DMS53 treated with DMSO at 0.1 percent for 48 hours (cell line): Measurements from ENCODE around the gene NOC2L.
A peak's percentile ranks its signal among the peaks of the same experiment; 100 is the strongest.

Experiments used
- DNase-seq: peaks from one replicate; lab custom pipeline; 2025; ENCODE audit not compliant: unreplicated experiment; lab: John Stamatoyannopoulos, UW

The NOC2L gene

DNA sequence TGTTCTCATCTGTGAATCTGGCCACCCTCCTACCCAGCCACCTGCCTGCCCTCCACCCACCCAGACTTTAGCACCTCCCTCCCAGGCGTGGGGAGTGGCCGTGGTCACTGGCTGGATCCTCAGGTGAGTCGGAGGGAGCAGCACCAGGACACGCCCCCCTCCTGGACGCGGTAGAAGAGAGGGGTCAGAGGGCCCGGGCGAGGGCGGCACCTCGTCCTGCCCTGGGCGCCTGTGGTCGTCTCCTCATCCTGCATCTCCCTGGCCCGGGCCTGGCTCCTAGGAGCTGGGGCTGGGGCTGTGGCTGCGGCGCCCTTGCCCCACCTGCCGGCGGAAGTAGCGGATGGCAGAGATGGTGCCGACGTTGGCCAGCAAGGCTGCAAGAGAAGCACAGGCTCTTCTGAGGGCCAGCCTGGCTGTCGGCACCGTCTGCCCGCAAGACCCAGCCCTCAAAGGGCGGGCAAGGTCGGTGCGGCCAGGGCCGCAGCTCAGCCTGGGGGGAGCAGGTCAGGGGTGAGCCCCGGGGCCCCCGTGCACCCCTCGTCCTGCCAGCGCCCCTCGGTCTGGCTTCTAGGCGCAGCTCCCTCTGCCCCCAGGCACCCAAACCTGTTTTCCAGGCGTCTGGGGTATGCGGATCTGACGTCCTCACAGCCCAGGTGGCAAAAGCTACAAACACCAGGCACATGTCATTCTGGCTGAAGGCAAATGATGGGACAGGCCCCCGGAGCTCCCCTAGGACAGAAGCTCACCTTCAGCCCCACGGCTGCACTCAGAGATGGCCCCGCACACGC lies 17.0 kb upstream of the NOC2L start:
- DNase-seq: peak; percentile 70

DNA sequence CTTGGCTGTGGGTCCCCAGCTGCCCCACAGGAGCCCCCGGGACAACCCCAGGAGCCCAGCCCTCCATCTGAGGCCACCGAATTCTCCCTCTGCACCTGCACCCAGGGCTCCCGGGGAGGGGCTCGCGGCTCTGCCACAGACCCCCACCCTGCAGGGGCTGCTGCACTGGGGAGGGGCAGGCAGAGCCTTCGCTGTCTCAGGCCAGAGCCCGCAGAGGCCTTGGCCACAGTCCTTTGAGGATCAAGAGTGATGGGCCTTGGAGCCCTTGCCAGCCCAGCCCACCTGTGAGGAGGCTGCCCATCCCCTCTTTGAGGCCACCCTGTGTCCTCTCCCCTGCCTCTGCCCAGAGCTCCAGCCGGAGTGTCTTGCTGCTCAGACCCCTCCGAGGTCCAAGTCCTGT lies 16.3 kb upstream of the NOC2L start:
- no peak for DNase-seq

GRCh38 chr1:974687-975328 lies 15.8 kb upstream of the NOC2L start:
- no peak for DNase-seq

- no peak for DNase-seq
Measured at GRCh38 chr1:974293-974640, 15.2 kb upstream of the NOC2L start.

GRCh38 chr1:973459-974292 lies 14.6 kb upstream of the NOC2L start:
- no peak for DNase-seq

- no peak for DNase-seq
Measured at GRCh38 chr1:972726-973458, 13.8 kb upstream of the NOC2L start.

- DNase-seq: no peak
Measured at GRCh38 chr1:971751-972506, 12.9 kb upstream of the NOC2L start.

GRCh38 chr1:970973-971730 lies 12.1 kb upstream of the NOC2L start:
- DNase-seq: no peak

- DNase-seq: no peak
Measured at GRCh38 chr1:970242-970972, 11.4 kb upstream of the NOC2L start.

DNA sequence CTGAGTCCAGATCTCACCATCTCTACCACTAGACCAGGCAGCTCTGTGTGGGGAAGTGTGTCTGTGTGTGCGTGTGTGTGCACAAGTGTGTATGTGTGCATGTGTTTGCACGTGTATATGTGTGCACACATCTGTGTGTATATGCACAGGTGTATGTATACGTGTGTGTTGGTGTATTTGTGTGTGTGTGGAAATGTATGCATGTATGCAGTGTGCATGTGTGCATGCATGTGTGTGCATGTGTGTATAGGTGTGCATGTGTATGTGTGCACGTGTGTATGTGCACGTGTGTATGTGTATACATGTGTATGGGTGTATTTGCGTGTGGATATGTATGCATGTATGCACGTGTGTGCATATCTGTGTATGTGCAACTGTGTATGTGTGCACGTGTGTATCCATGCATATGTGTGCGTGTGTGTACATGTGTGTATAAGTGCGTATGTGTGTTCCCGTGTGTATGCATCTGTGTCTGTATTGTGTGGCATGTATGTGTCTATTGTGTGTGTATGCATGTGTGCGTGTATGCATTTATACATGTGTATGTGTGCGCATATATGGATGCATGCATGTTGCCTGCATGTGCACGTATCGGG lies 10.3 kb upstream of the NOC2L start:
- no peak for DNase-seq

DNA sequence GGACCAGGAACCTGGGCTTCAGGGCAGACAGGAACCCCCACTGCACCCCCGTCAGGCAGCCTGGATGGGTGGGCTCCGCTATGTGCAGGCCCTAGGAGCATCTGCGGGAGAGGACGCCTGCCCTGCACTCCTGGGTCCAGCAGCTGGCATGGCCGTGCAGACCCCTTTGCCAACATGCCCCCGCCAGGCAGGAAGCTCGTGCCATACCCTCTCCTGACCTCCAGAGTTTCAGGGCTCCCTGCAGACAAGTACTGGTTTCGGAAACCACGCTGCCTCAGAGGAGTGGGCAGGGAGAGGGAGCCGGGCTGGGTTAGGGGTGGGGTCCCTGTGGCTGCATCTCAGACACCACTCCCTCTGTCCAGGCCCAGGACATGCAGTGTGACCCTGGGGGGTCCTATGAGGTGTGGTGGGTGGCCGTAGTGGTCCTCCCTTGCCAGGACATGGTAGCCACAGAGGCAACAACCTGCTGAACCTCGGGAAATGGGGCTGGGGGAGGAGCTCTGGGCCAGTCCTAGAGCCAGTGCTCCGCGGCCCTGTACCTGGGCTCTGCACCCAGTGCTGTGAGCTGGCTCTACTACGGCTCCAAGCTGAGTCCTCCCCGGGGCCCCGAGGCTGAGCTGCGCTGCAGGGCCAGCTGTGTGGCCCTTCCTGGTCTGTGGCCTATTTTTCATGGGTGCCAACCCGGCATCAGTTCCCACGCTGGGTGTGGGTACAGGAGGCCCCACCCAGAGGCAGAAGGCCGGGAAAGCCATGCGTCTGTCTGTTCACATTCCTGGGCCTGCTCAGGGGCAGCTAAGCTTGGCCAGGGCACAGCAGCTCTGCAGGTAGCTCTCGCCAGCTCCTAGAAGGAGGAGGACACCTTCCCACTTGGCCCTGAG lies 8.6 kb upstream of the NOC2L start:
- DNase-seq: no peak

- peak; percentile 45 for DNase-seq
Measured at GRCh38 chr1:966704-967300, 7.7 kb upstream of the NOC2L start.

DNA sequence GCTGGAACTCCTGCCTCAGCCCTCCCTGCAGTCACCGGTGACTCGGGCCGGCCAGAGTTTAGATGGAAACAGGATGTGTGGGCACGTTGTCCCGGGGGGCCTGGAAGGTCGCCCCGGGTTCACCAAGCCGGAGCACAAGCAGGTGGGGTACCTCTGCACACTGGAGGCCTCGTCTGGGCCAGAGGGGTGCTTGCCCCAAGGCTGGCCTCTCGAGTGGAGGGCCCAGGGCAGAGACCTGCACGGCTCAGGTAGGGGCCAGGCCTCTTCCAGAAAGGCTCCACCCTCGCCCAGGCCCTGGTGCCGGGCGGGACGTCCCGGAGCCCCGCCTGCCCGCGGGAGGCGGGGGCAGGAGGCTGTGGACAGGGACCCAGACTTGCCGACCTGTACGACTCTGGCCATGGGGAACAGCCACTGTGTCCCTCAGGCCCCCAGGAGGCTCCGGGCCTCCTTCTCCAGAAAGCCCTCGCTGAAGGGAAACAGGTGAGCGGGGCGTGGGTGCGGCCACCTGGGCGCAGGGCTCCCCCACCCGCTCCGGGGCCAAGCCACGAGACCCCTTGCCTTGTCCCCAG lies 7.2 kb upstream of the NOC2L start, which contains the start of gene PLEKHN1:
Gene PLEKHN1 (plus strand): TSS at position 348 of the 569 bp plus-strand sequence. CDS start 50 bp downstream, at position 398.
- peak; percentile 53 for DNase-seq

GRCh38 chr1:965526-966134 lies 6.6 kb upstream of the NOC2L start:
- no peak for DNase-seq

GRCh38 chr1:964691-965525 lies 5.9 kb upstream of the NOC2L start:
- DNase-seq: no peak
